CD4-positive, alpha-beta T cell treated with Interferon alpha-2 for 1 hour (primary cell): ENCODE data around the gene C10orf120.
A peak's percentile ranks its signal among the peaks of the same experiment; 100 is the strongest.

Source experiments
- DNase-seq, 2 donors: peaks; one replicate each; pipeline ENCODE4 v3.0.0-alpha.2; 2020 to 2022

C10orf120 gene

GRCh38 chr10:122659651-122660050 is 40.0 kb downstream of the C10orf120 start:
- no peak for DNase-seq

DNA sequence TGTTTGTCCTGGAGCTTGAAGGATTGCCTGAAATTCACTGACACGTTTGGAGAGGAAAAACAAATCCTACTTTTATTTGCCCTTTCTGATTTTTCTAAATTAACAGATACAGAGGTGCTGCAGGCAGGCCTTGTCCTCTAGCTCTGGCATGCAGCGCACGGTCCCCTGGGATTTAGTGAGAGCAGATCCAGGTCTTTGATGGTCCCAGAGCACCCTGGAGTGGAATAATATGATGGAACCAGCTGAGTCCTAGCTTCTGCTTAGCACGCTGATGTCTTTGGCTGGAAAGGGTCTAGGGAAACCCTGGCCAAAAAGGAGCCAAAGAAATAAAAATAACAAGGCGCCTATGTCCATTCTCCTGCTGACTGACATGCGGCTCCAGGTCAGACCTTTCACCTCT is 40.5 kb downstream of the C10orf120 start:
- no peak for DNase-seq

DNA sequence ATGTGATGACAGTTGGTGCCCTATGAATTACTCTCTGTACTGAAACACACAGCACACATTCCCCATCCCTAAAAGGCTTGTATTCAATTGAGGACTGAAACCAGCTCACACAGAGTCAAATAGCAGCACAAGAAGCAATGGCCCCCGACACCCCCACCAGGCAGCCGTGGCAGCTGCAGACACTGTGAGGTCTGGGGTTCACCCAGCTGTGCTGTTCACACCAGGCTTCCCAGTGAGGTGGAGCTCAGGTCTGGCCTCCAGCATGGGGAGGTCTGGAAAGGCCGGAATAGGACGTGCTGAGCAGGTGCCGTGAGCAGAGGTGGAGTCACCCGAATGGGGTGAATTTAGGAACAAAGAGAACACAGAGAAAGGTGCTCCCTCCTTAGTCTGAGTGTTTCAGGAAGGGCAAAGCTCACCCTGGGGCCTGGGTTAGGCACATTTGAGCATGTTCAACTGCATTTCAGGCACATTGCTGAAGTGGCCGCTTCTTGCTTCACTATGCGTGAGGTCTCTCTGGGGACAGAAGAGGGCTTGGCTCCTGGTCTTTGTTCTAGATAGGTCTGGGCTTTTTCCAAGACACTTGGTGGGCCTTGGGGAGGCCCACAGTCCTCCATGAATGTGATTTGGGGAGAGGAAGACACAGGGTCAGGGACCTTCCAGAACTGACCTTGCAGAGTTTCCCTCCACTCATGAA is 41.1 kb downstream of the C10orf120 start:
- no peak for DNase-seq

DNA sequence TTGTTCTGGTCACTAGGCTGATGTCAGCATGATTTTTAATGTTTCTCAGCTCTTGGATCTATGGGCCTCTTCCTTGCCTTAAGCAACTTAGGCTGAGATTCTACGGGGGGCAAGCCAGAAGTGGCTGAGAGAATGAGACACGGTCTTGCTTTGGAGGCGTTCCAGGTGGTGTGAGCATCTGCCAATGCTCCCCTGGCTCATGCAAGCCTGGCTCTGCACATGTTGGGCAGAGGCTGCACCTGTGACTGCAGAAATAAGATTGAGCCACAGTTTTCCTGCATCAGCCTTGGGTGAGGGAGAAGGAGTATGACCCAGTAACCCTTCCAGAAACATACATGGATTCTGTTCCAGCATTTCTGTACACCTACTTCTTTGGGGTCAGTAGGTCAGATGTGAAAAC is 41.9 kb downstream of the C10orf120 start:
- DNase-seq, result no peak

GRCh38 chr10:122657255-122657654 is 42.4 kb downstream of the C10orf120 start:
- DNase-seq, result no peak

DNA sequence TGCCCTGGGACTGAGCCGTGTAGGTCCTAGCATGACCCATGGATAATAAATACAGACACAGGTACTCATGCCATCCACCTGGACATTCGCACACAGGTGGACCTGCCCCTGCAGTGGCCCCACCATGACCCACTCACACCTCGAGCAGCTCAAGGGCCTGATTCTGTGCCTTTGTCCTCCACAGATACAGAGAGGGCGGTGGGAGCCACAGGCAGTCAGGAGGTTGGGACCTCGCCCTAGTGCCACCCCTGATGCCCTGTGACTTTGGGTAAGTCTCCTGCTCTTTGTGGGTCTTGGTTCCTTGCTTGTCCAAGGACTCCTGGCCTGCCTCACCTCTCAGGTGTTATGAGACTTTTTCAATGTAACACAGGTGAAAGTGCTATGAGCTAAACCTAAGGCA is 42.9 kb downstream of the C10orf120 start:
- DNase-seq, result no peak

GRCh38 chr10:122656308-122656705 is 43.3 kb downstream of the C10orf120 start:
- DNase-seq, result no peak

- DNase-seq, result no peak
Measured at GRCh38 chr10:122655524-122656307, 43.9 kb downstream of the C10orf120 start.

DNA sequence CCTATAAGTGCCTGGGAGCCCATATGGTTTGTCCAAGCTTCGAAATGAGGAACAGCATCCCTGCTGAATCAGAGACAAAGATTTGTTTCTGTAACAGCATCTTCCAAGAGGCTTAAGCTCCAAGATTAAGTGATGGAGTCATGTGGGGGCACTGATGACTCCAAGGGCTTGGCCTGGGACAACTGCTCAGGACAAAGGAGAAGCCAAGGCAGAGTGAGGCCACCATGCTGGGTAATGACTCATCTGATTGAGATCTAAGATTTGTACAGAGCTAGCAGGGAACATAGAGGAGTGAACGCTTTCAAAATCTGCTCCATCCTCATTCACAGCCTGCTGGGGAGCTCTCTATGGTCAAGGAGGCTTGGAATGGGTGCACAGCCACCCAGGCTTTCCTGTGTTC is 49.3 kb downstream of the C10orf120 start:
- DNase-seq, result no peak

DNA sequence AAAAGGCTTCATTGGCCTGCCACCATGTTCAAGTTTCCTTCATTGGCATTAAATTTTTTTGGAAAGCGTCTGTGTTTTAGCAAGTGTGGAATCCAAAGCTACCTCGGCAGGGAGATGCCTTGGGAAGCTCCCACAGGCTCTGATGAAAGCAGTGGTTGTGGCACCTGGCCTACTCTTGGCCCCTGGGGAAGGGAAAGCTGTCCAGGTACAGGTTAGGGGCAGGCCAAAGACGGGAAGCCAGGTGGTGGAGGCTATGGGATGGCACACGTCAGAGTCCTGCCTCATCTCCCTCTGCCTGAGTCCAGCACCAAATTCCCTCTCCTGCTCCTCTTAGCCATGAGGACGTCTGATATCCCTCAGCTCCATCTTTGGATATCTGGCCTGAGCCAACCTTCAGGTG is 49.7 kb downstream of the C10orf120 start:
- DNase-seq, result no peak

DNA sequence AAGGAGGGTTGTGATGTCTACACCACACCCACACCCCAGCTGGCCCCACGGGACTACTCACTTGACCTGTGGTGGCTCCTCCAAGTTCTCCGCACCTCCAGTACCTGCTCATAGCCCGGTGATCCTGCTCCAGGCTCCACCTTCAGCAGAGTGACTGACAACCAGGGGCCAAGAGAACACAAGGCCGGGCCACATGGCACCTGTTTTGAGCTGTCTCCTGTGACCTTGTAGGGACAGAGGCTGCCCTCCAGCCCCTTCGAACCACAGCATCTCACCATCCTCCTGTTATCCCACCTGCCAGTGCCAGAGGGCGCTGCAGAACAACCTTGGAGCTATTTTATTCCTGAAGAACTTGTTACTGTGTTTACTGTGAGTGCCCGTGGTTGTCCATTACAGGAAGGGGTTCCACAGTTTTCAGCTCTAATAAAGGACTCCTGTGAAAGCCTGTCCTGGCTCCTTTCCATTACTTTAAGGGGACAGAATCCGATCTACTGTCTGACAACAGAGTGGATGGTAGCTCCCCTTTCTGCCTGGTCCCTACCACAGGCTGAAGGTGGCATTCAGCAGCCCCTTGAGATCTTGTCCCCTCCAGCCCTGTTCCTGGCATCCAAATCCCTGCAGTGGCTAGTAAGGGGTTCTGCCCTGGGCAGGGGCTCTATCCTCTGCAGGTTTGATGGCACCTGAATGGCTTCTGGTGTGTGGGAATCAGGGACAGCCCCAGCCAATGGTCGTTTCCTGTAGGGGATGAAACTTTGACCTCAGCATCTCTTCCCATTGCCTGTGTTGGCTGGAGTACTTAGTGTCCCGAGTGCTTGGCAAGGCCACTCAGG is 50.8 kb downstream of the C10orf120 start:
- DNase-seq, result peak in 1 of 2 donors; percentile 11
